Measurements from ENCODE around the gene TENT5A.
A peak's percentile ranks its signal among the peaks of the same experiment; 100 is the strongest.

TENT5A gene

DNA sequence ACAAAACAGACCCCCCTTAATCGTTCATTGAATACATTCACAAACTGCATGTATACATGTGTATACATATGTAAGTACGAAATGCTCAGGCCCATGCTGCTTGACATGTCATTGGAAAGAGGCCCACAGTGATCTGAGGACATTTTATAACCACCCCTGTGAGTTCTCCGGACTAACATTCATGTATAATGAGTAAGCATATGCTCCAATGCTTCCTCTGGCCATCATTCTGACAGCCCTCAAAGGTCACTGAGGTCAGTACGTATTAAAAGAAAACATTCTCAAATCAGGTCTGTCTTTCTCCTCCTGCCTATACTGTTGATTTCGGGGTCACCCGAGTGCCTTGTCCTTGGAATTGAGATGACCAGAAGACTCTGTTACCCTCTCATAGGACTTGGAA is 54.9 kb downstream of the TENT5A start:
- TF ChIP-seq BACH2 (CRISPR knock-in tag; IDR thresholded peaks at IDR 0.05; ENCODE audit: borderline replicate concordance) (no peak), OSR1 (CRISPR knock-in tag; IDR thresholded peaks at IDR 0.05) (no peak)
- ATAC-seq: peak; percentile 56

DNA sequence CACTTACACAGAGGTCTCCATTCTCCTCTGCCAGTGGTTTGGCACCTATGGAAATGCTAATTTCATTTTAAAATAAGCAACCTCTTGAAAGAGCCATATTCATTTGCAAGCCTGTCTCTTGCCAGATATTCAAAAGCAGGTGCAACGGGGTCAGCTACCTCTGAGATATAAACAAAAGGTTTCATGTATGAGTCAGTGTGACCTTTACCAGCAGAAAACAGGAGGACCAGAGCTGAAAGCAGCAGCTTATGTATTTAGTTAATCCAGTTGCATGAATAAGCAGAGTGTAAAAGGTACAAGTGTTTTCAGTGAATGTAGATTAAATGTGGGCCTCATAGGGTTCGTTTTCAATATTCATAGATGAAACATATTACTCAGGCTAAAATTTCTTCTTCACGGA is 56.0 kb downstream of the TENT5A start:
- ATAC-seq: no peak
- TF ChIP-seq PPARA (CRISPR knock-in tag; IDR thresholded peaks at IDR 0.05; ENCODE audit: borderline replicate concordance) (no peak), ZFP3 (CRISPR knock-in tag; IDR thresholded peaks at IDR 0.05) (no peak), PATZ1 (CRISPR knock-in tag; IDR thresholded peaks at IDR 0.05; ENCODE audit: borderline replicate concordance) (no peak), CSDC2 (CRISPR knock-in tag; IDR thresholded peaks at IDR 0.05) (no peak), ZNF8 (CRISPR knock-in tag; IDR thresholded peaks at IDR 0.05) (no peak)
